HEK293T (cell line): ENCODE measurements around the gene ABCA4.

ENCODE experiments used
- CTBP1 ChIP-seq: fragments of 450-650 bp; IDR thresholded peaks from 2 replicates; pipeline ENCODE4 v1.6.1; 2016; ENCODE audit warnings: borderline replicate concordance
- FOXM1 ChIP-seq: fragments of 450-650 bp; IDR thresholded peaks from 2 replicates; pipeline ENCODE4 v1.6.1; 2017; ENCODE audit warnings: mild to moderate bottlenecking, borderline replicate concordance
- HDGF ChIP-seq: fragments of 450-650 bp; IDR thresholded peaks from 2 replicates; pipeline ENCODE4 v1.6.1; 2017; ENCODE audit warnings: antibody characterized with exemption, borderline replicate concordance
- LEF1 ChIP-seq: fragments of 450-650 bp; IDR thresholded peaks from 2 replicates; pipeline ENCODE4 v1.6.1; 2017; ENCODE audit warnings: mild to moderate bottlenecking, borderline replicate concordance
- ZNF384 ChIP-seq: fragments of 450-650 bp; IDR thresholded peaks from 2 replicates; pipeline ENCODE4 v1.6.1; 2016

- no peak for TF ChIP-seq ZNF384
- no peak for TF ChIP-seq CTBP1
- no peak for TF ChIP-seq LEF1
- no peak for TF ChIP-seq HDGF
- TF ChIP-seq FOXM1: no peak
These were observed 51.7 kb downstream of the ABCA4 start for GRCh38 chr1:94068999-94069918.
